Neural progenitor cell (in vitro differentiated cells): ENCODE measurements around the gene GALP. TPM values are rescaled to one million over a fixed set of nuclear protein-coding genes. Genes with fewer than 3 reads are reported as not detected.

ENCODE experiments used
- DNase-seq: peaks from one replicate; pipeline ENCODE4 v3.0.0-alpha.2; 2016; ENCODE audit warnings: low spot score
- H2AFZ ChIP-seq: fragments of 200-600 bp; sonication (generic); replicated peaks from 2 replicates; pipeline ENCODE4 v1.6.1; 2016; ENCODE audit warnings: antibody characterized with exemption
- H3F3A ChIP-seq: fragments of 200-600 bp; sonication (generic); 2 replicates; pipeline ENCODE4 v1.6.1; 2016; ENCODE audit warnings: antibody characterized with exemption, low read depth
- H3K27ac ChIP-seq: fragments of 200-600 bp; sonication (generic); 2 replicates; pipeline ENCODE4 v1.5.1; 2016; ENCODE audit warnings: mild to moderate bottlenecking
- H3K27me3 ChIP-seq: fragments of 200-600 bp; sonication (generic); 2 replicates; pipeline ENCODE4 v1.6.1; 2016; ENCODE audit warnings: mild to moderate bottlenecking, moderate library complexity
- H3K36me3 ChIP-seq: fragments of 200-600 bp; sonication (generic); 2 replicates; pipeline ENCODE4 v1.5.1; 2016
- H3K4me1 ChIP-seq: fragments of 200-600 bp; sonication (generic); 2 replicates; pipeline ENCODE4 v1.6.1; 2016; ENCODE audit warnings: mixed run types
- H3K4me2 ChIP-seq: fragments of 200-600 bp; sonication (generic); 2 replicates; pipeline ENCODE4 v1.6.1; 2016
- H3K4me3 ChIP-seq: fragments of 200-600 bp; sonication (generic); 2 replicates; pipeline ENCODE4 v1.5.1; 2016
- H3K79me2 ChIP-seq: fragments of 200-600 bp; sonication (generic); 2 replicates; pipeline ENCODE4 v1.6.1; 2016; ENCODE audit warnings: low read depth
- H3K9ac ChIP-seq: fragments of 200-600 bp; sonication (generic); 2 replicates; pipeline ENCODE4 v1.6.1; 2016
- H3K9me3 ChIP-seq: fragments of 200-600 bp; sonication (generic); 2 replicates; pipeline ENCODE4 v1.5.1; 2016; ENCODE audit warnings: low read depth
- H4K20me1 ChIP-seq: fragments of 200-600 bp; sonication (generic); 2 replicates; pipeline ENCODE4 v1.6.1; 2016; ENCODE audit warnings: low read depth
- H3K27ac Mint-ChIP-seq: 3 replicates; pipeline ENCODE4 v1.8.0; 2021; ENCODE audit warnings: mixed read lengths
- H3K27me3 Mint-ChIP-seq: 2 replicates; pipeline ENCODE4 v1.8.0; 2022; ENCODE audit warnings: low read depth, mild to moderate bottlenecking, inconsistent platforms, moderate library complexity, mixed read lengths; ENCODE audit not compliant: insufficient read depth
- H3K36me3 Mint-ChIP-seq: 3 replicates; pipeline ENCODE4 v1.8.0; 2021; ENCODE audit warnings: mixed read lengths
- H3K4me1 Mint-ChIP-seq: 3 replicates; pipeline ENCODE4 v1.8.0; 2021; ENCODE audit warnings: mixed read lengths
- H3K4me3 Mint-ChIP-seq: 3 replicates; pipeline ENCODE4 v1.8.0; 2021; ENCODE audit warnings: mild to moderate bottlenecking, moderate library complexity, mixed read lengths
- H3K9me3 Mint-ChIP-seq: 3 replicates; pipeline ENCODE4 v1.8.0; 2020; ENCODE audit warnings: mixed read lengths
- CTCF ChIP-seq: fragments of 200-600 bp; sonication (generic); IDR thresholded peaks from 2 replicates; pipeline ENCODE4 v1.5.1; 2017; ENCODE audit warnings: antibody characterized with exemption, mild to moderate bottlenecking
- EZH2 ChIP-seq: fragments of 200-600 bp; sonication (generic); IDR thresholded peaks from 2 replicates; pipeline ENCODE4 v1.6.1; 2017; ENCODE audit warnings: antibody characterized with exemption, mild to moderate bottlenecking, moderate library complexity
- EZH2phosphoT487 ChIP-seq: fragments of 200-600 bp; sonication (generic); IDR thresholded peaks from 2 replicates; pipeline ENCODE4 v1.6.1; 2017; ENCODE audit warnings: antibody characterized with exemption
- total RNA-seq: library from RNA; depleted of rRNA; stranded (reverse); fragments of >200 nt; gene quantifications from 2 replicates; pipeline ENCODE4 v1.2.3, GENCODE V29; 2015; ENCODE audit warnings: low replicate concordance

Gene GALP
- total RNA-seq, 1 donor from 2014 or later, result 0.71 TPM

DNA sequence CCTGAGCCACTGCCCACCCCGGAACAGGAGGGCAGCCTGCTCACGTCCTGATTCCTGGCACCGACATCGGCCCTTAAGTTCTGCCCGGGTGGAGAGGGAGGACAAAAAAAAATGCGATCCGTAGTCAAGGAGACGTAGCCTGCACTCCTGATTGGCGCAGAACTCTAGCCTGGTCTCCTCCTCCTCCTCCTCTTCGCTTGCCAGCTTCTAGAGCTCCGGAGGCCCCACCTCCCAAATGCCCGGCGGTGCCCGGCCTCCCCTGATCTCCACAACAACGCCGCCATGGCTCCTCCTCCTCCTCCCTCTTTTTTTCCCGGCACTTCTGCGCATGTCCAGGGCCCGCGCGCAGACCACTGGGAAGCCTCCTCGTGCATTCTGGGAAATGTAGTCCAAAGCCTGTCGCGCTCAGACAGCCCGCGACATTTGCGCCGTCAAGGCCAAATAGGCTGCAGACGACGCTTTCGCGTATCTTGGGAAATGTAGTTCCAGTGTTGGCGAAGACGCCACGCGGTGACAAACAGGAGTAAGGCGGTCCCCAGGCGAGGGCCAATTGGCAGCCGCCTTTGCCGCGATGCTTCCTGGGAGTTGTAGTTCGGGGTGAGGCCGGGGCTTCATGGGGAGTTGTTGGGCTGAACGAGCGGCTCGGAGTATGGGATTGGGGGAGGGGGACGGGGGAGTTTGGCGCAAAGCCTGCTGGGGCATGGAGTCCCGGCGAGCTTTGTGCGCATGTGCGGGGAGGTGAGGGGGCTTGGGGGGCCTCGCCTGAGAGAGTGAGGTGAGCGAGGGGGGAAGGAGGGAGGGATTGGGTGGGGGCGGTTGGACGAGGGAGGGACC, 35.0 kb upstream of the GALP start, which contains the start of gene ZNF444:
Gene ZNF444, plus strand, starts transcription at position 705 of the 834 bp plus-strand sequence. CDS start 5,625 bp downstream, outside the sequence.
- peak within 1 kb of the TSS; percentile 93 for H3K4me2 ChIP-seq
- Mint-ChIP-seq H3K4me1 (peaks cover 37% of the 10 kb centered on the region), H3K9me3 (no peaks in the 10 kb centered on the region), H3K27me3 (no peaks in the 10 kb centered on the region), H3K27ac (peak within 1 kb of the TSS; percentile 96), H3K4me3 (peak within 1 kb of the TSS; percentile 85), H3K36me3 (no peaks in the 10 kb centered on the region)
- H3K9me3 ChIP-seq, result no peaks in the 10 kb centered on the region
- H3K9ac ChIP-seq, result peak within 1 kb of the TSS; percentile 33
- H3F3A ChIP-seq, result peaks cover 20% of the 10 kb centered on the region
- no peaks in the 10 kb centered on the region for H3K36me3 ChIP-seq
- no peaks in the 10 kb centered on the region for H3K27me3 ChIP-seq
- TF ChIP-seq CTCF (no peak), EZH2 (no peak), EZH2phosphoT487 (no peak)
- peak; percentile 99 for DNase-seq
- peaks cover 7% of the 10 kb centered on the region for H4K20me1 ChIP-seq
- peak within 1 kb of the TSS; percentile 76 for H2AFZ ChIP-seq
- peaks cover 25% of the 10 kb centered on the region for H3K4me1 ChIP-seq
- peaks cover 43% of the 10 kb centered on the region for H3K79me2 ChIP-seq
- H3K4me3 ChIP-seq, result peak within 1 kb of the TSS; percentile 50
- H3K27ac ChIP-seq, result peak within 1 kb of the TSS; percentile 83

- Histone ChIP-seq H3K27me3 (no peaks in the 10 kb centered on the region), H3F3A (peaks cover 15% of the 10 kb centered on the region), H3K27ac (no peak overlapping the region), H3K9ac (peak overlapping the region; percentile 33), H3K36me3 (no peaks in the 10 kb centered on the region), H3K4me1 (peaks cover 20% of the 10 kb centered on the region), H3K79me2 (peaks cover 45% of the 10 kb centered on the region), H2AFZ (no peak overlapping the region), H3K9me3 (no peaks in the 10 kb centered on the region), H4K20me1 (peaks cover 7% of the 10 kb centered on the region), H3K4me2 (peak overlapping the region; percentile 93), H3K4me3 (peak overlapping the region; percentile 50)
- peaks cover under 1% of the 10 kb centered on the region for H3K36me3 Mint-ChIP-seq
- H3K27me3 Mint-ChIP-seq, result no peaks in the 10 kb centered on the region
- no peaks in the 10 kb centered on the region for H3K9me3 Mint-ChIP-seq
- peak overlapping the region; percentile 85 for H3K4me3 Mint-ChIP-seq
- peak overlapping the region; percentile 96 for H3K27ac Mint-ChIP-seq
- no peak for TF ChIP-seq EZH2phosphoT487
- TF ChIP-seq EZH2, result no peak
- TF ChIP-seq CTCF, result no peak
- peaks cover 31% of the 10 kb centered on the region for H3K4me1 Mint-ChIP-seq
- DNase-seq, result peak; percentile 59
Observed at GRCh38 chr19:56141417-56141993, 34.3 kb upstream of the GALP start.

- H3K79me2 ChIP-seq, result peaks cover 45% of the 10 kb centered on the region
- peaks cover 9% of the 10 kb centered on the region for H3F3A ChIP-seq
- H4K20me1 ChIP-seq, result peaks cover 7% of the 10 kb centered on the region
- H3K4me2 ChIP-seq, result peak overlapping the region; percentile 93
- TF ChIP-seq CTCF (no peak), EZH2phosphoT487 (no peak), EZH2 (no peak)
- peak overlapping the region; percentile 50 for H3K4me3 ChIP-seq
- peaks cover 30% of the 10 kb centered on the region for H3K4me1 Mint-ChIP-seq
- DNase-seq, result no peak
- H3K9me3 Mint-ChIP-seq, result no peaks in the 10 kb centered on the region
- H3K27ac ChIP-seq, result no peak overlapping the region
- peaks cover 16% of the 10 kb centered on the region for H3K4me1 ChIP-seq
- peak overlapping the region; percentile 96 for H3K27ac Mint-ChIP-seq
- no peaks in the 10 kb centered on the region for H3K36me3 ChIP-seq
- H3K4me3 Mint-ChIP-seq, result peak overlapping the region; percentile 85
- no peaks in the 10 kb centered on the region for H3K27me3 ChIP-seq
- peaks cover 2% of the 10 kb centered on the region for H3K36me3 Mint-ChIP-seq
- H3K9ac ChIP-seq, result peak overlapping the region; percentile 33
- no peaks in the 10 kb centered on the region for H3K9me3 ChIP-seq
- H3K27me3 Mint-ChIP-seq, result no peaks in the 10 kb centered on the region
- H2AFZ ChIP-seq, result no peak overlapping the region
Observed at GRCh38 chr19:56142087-56142787, 33.6 kb upstream of the GALP start.
